Astrocyte of the spinal cord (primary cell): ENCODE data around the gene C2CD3.

ENCODE experiments used
- DNase-seq: peaks from one replicate; pipeline ENCODE4 v3.0.0; 2011; ENCODE audit warnings: low read depth, low spot score
- H3K4me3 ChIP-seq: 2 replicates; pipeline ENCODE4 v1.5.1; 2011; ENCODE audit warnings: low read depth, mild to moderate bottlenecking, low read length, moderate library complexity
- CTCF ChIP-seq: IDR thresholded peaks from 2 replicates; pipeline ENCODE4 v1.5.1; 2012; ENCODE audit warnings: low read depth, mild to moderate bottlenecking, low read length, inconsistent platforms
- in situ Hi-C: cut with HindIII; loops from 2 replicates; pipeline ENCODE4 v1.10.0; 2017; ENCODE audit warnings: low sequenced_read_pairs

The C2CD3 gene

GRCh38 chr11:74139151-74139918 lies 31.5 kb downstream of the C2CD3 start:
- in situ Hi-C loops = no loop called here
- no peak overlapping the region for H3K4me3 ChIP-seq
- peak; percentile 29 for DNase-seq
- TF ChIP-seq CTCF = no peak

GRCh38 chr11:74138572-74138971 lies 32.2 kb downstream of the C2CD3 start:
- no peak overlapping the region for H3K4me3 ChIP-seq
- DNase-seq = peak; percentile 98
- in situ Hi-C loops = no loop called here
- TF ChIP-seq CTCF = no peak

- in situ Hi-C loops = no loop called here
- no peak for TF ChIP-seq CTCF
Observed at GRCh38 chr11:74138021-74138420, 32.8 kb downstream of the C2CD3 start.

GRCh38 chr11:74135127-74135840 lies 35.5 kb downstream of the C2CD3 start:
- no peak for TF ChIP-seq CTCF
- peak; percentile 37 for DNase-seq
- H3K4me3 ChIP-seq = no peak overlapping the region
- in situ Hi-C loops = no loop called here

More at GRCh38 chr11:74138021-74138420, 32.8 kb downstream of the C2CD3 start:
- peak; percentile 69 for DNase-seq
- no peak overlapping the region for H3K4me3 ChIP-seq

GRCh38 chr11:74134661-74135060 lies 36.1 kb downstream of the C2CD3 start:
- DNase-seq = no peak
- in situ Hi-C loops = no loop called here
- H3K4me3 ChIP-seq = no peak overlapping the region
- TF ChIP-seq CTCF = no peak

- TF ChIP-seq CTCF = no peak
- in situ Hi-C loops = no loop called here
- DNase-seq = no peak
Observed at GRCh38 chr11:74133436-74133835, 37.4 kb downstream of the C2CD3 start.

More at GRCh38 chr11:74133436-74133835, 37.4 kb downstream of the C2CD3 start:
- no peak overlapping the region for H3K4me3 ChIP-seq
